Astrocyte of the cerebellum (primary cell): Measurements from ENCODE around the gene SLC7A7.
"Not testable (repeated sequence)": the region's sequence is repeated elsewhere in the genome, so short reads cannot be mapped to it uniquely, and the experiment has no call there.

ENCODE experiments used
- DNase-seq: peaks from one replicate; pipeline ENCODE4 v3.0.0-alpha.2; 2011; ENCODE audit warnings: low read depth
- H3K4me3 ChIP-seq: 2 replicates; pipeline ENCODE4 v1.5.1; 2011; ENCODE audit warnings: mild to moderate bottlenecking, low read depth, low read length, moderate library complexity
- in situ Hi-C: cut with HindIII; loops from 2 replicates; pipeline ENCODE4 v1.10.0; 2017; ENCODE audit warnings: low sequenced_read_pairs
- TF ChIP-seq, protein P1 (sequence below): IDR thresholded peaks from 2 replicates; pipeline ENCODE4 v1.5.1; 2012; ENCODE audit warnings: low read length, low read depth, moderate library complexity, mild to moderate bottlenecking; ENCODE audit errors: missing control alignments

Gene SLC7A7

DNA sequence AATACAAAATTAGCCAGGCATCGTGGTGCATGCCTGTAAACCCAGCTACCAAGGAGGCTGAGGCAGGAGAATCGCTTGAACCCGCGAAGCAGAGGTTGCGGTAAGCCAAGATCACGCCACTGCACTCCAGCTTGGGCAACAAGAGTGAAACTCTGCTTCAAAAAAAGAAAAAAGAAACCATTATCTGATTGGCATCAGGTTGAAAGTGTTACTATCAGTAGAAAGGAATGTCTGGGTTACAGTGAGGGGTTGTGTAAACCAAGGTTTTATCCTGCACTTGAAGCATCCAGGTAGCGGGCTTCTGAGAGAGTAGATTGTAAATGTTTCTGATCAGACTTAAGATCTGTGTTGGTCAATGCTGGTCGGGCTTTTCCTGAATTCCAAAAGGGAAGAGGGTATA, 62.8 kb downstream of the SLC7A7 start:
- in situ Hi-C loops: no loop called here
- no peak for DNase-seq
- TF ChIP-seq, protein P1, sequence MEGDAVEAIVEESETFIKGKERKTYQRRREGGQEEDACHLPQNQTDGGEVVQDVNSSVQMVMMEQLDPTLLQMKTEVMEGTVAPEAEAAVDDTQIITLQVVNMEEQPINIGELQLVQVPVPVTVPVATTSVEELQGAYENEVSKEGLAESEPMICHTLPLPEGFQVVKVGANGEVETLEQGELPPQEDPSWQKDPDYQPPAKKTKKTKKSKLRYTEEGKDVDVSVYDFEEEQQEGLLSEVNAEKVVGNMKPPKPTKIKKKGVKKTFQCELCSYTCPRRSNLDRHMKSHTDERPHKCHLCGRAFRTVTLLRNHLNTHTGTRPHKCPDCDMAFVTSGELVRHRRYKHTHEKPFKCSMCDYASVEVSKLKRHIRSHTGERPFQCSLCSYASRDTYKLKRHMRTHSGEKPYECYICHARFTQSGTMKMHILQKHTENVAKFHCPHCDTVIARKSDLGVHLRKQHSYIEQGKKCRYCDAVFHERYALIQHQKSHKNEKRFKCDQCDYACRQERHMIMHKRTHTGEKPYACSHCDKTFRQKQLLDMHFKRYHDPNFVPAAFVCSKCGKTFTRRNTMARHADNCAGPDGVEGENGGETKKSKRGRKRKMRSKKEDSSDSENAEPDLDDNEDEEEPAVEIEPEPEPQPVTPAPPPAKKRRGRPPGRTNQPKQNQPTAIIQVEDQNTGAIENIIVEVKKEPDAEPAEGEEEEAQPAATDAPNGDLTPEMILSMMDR: no peak
- H3K4me3 ChIP-seq: no peak overlapping the region

GRCh38 chr14:22748631-22749068, 66.6 kb downstream of the SLC7A7 start:
- TF ChIP-seq, protein P1: no peak
- no peak overlapping the region for H3K4me3 ChIP-seq
- no peak for DNase-seq
- in situ Hi-C loops: no loop called here

DNA sequence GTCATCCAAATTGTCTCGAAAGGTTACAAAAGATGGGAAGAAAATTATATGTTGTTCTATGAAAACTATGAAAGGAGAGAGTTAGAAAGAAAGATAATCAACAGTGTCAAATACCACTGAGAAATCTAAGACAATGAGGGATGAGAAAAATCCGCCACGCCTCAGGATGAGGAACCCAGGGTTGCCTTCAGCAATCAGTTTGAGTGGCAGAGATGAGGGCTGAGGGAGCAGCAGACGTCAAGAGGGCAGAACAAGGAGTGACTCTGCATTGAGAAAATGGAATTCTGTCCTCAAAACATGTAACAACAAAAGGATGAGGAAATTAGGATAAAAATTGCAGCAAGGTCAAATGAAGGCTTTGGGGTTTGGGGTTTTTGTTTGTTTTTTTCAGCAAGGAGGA, 67.0 kb downstream of the SLC7A7 start:
- H3K4me3 ChIP-seq: no peak overlapping the region
- in situ Hi-C loops: no loop called here

DNA sequence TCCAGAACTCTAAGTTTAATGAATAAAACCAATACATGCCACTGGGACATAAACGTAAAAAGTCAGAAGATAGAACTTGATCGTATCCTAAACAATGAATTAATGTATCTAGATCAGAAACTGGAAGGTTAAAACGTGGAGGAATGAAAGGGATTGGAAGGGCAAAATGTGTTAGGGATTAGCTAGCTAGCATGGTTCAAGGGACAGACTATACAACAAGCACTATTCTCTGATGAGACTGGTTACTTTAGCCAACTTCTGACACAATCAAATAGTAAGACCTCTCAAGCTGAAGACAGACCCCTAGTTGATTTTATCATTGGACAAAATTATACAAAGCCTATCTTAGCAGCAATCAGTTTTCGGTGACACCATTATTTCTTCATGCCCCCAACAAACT, 67.5 kb downstream of the SLC7A7 start:
- in situ Hi-C loops: no loop called here
- no peak overlapping the region for H3K4me3 ChIP-seq
- TF ChIP-seq, protein P1: no peak

More for the DNA sequence above, 67.0 kb downstream of the SLC7A7 start:
- DNase-seq: no peak
- TF ChIP-seq, protein P1: no peak

GRCh38 chr14:22740020-22740419, 75.2 kb downstream of the SLC7A7 start:
- DNase-seq: no peak
- TF ChIP-seq, protein P1: no peak
- H3K4me3 ChIP-seq: no peak overlapping the region
- in situ Hi-C loops: no loop called here

More for the DNA sequence above, 67.5 kb downstream of the SLC7A7 start:
- DNase-seq: no peak

- TF ChIP-seq, protein P1: no peak
- DNase-seq: no peak
- in situ Hi-C loops: no loop called here
- no peak overlapping the region for H3K4me3 ChIP-seq
Measured at GRCh38 chr14:22739423-22739822, 75.8 kb downstream of the SLC7A7 start.

DNA sequence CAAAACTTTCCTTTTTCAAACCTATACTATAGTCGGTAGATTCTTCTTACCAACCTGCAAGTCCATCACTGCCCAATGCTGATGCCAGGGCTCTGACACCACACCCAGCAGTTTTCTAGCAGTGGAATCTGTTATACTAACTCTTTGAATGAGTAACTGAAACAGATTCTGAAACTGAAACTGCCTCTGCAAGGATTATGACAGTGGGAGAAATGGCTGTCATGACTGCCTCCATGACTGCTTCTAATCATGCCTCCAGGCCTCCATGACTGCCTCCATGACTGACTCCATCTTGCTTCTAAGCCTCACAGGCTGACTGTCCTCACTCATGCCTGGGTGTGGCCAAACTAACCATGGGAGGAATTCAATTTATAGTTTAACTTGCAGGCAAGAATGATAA, 78.2 kb downstream of the SLC7A7 start:
- in situ Hi-C loops: no loop called here
- no peak for DNase-seq
- no peak overlapping the region for H3K4me3 ChIP-seq
- TF ChIP-seq, protein P1: no peak

DNA sequence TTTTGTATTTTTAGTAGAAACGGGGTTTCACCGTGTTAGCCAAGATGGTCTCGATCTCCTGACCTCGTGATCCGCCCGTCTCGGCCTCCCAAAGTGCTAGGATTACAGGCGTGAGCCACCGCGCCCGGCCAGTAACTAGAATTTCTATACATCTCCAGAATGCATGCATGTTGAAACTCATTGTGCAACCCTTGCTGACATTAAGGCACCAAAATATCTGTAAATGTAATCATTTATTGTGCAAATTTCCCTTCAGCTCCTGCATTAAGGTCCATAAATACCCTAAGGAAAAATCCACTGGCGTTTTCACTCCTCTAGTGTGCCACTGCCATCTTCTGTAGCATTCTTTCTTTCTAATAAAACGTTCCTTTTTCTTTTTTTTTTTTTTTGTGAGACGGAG, 78.9 kb downstream of the SLC7A7 start:
- in situ Hi-C loops, DNase-seq, H3K4me3 ChIP-seq: not testable (repeated sequence)
